ENCODE data around the gene LHFPL6.

LHFPL6 gene

DNA sequence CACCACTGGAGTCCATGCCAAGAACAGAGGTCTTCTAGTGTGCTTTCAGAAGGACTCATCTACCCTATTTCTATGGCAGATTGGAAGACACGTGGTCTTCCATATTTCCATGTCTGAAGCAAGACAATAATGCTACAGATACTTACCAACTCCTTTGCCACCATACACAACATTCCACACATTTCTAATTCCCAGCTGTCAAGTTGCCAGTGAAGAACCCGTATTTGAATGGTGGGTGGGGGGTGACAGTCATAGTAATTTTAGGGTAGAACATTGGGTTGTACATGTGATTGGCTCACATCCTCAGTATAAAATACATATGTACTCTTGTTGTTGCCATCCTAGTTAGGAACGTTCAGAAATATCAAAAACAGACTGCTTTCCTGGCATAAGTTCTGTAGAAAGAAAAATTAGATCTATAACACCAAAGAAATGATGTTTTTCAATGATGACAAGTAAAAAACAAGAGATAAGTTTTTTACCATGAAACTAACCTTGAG lies 69.3 kb downstream of the LHFPL6 start:
- TF ChIP-seq, protein P1, sequence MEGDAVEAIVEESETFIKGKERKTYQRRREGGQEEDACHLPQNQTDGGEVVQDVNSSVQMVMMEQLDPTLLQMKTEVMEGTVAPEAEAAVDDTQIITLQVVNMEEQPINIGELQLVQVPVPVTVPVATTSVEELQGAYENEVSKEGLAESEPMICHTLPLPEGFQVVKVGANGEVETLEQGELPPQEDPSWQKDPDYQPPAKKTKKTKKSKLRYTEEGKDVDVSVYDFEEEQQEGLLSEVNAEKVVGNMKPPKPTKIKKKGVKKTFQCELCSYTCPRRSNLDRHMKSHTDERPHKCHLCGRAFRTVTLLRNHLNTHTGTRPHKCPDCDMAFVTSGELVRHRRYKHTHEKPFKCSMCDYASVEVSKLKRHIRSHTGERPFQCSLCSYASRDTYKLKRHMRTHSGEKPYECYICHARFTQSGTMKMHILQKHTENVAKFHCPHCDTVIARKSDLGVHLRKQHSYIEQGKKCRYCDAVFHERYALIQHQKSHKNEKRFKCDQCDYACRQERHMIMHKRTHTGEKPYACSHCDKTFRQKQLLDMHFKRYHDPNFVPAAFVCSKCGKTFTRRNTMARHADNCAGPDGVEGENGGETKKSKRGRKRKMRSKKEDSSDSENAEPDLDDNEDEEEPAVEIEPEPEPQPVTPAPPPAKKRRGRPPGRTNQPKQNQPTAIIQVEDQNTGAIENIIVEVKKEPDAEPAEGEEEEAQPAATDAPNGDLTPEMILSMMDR (IDR thresholded peaks at IDR 0.05; ENCODE audit: low read depth, low read length, missing control alignments), result no peak
- no peak for DNase-seq (ENCODE audit: low read depth)
- no peak overlapping the region for H3K4me3 ChIP-seq (ENCODE audit: low read depth, low read length)

DNA sequence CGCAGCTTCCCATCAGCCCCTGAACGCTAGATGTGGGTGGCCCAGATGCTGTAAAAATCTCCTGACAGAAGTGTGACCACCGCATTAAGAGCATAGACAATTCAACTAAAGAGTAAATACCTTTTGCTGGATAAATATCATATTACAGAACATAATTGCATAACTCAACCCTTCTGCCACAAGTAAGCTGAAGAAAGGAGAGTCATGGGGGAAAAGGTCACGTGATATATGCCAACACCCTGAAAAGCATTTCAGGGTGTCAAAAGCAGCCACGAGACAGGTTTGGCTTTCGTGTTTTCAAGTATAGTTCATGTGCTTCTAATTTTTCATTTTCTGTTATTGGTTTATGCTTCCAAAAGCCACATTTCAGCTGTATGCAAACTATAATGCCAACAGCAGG lies 71.3 kb downstream of the LHFPL6 start:
- TF ChIP-seq, protein P1 (IDR thresholded peaks at IDR 0.05; ENCODE audit: low read depth, low read length, missing control alignments), result no peak
- H3K4me3 ChIP-seq (ENCODE audit: low read depth, low read length), result no peak overlapping the region
- DNase-seq (ENCODE audit: low read depth), result no peak

- no peak for DNase-seq (ENCODE audit: low read depth)
- no peak overlapping the region for H3K4me3 ChIP-seq (ENCODE audit: low read depth, low read length)
- TF ChIP-seq, protein P1 (IDR thresholded peaks at IDR 0.05; ENCODE audit: low read depth, low read length, missing control alignments), result no peak
These were observed 72.1 kb downstream of the LHFPL6 start for GRCh38 chr13:39530916-39531315.

DNA sequence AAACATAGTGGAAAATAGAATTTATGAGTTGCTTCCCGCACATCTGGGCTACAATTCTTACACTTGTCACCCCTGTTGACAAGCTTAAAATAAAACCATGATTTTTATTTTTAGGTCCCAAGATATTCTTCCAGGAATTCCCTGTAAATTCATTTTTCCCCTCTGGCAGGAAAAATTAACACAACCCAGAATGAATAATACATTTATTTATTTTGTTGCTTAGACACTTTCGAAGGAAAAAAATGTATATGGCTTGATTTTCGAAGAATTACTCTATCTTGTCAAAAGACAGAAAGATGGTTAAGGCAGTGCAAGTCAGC lies 74.4 kb downstream of the LHFPL6 start:
- TF ChIP-seq, protein P1 (IDR thresholded peaks at IDR 0.05; ENCODE audit: low read depth, low read length, missing control alignments), result no peak
- DNase-seq (ENCODE audit: low read depth), result no peak
- H3K4me3 ChIP-seq (ENCODE audit: low read depth, low read length), result no peak overlapping the region

DNA sequence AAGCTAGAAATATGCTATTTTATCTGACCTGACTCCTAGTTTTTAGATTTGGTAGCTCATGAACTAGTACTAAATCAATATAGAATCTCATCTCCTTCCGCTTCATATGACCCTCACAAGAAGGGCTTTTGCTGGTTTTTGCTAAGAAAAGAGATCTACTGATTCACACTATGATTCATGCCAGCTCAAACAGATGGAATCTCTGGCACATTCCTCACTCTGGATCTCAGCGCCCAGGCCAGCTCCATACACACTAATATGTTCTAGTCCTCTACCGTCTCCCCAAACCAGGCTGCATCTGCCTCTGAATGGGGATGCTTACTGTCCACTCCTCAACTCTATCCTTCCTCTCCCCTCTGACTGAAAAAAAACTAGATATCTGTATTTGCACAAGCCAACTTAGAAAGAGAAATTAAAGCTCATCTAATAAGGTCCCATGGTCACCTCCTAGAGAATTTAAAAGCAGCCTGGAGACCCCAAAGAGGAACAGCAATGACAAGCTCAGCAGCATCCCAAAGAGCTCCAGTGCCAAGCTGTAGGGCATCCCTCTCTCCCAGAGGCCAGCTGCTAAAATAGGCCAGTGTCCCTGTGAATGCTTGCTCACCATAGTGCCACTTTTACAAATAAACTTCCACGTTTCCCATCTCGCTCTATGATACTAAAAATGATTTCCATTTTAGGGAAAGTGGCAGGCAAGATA lies 74.9 kb downstream of the LHFPL6 start:
- no peak for DNase-seq (ENCODE audit: low read depth)
- TF ChIP-seq, protein P1 (IDR thresholded peaks at IDR 0.05; ENCODE audit: low read depth, low read length, missing control alignments), result no peak
- H3K4me3 ChIP-seq (ENCODE audit: low read depth, low read length), result no peak overlapping the region

GRCh38 chr13:39527301-39527700 lies 75.7 kb downstream of the LHFPL6 start:
- TF ChIP-seq, protein P1 (IDR thresholded peaks at IDR 0.05; ENCODE audit: low read depth, low read length, missing control alignments), result no peak
- no peak overlapping the region for H3K4me3 ChIP-seq (ENCODE audit: low read depth, low read length)
- DNase-seq (ENCODE audit: low read depth), result no peak

GRCh38 chr13:39526499-39526898 lies 76.5 kb downstream of the LHFPL6 start:
- DNase-seq (ENCODE audit: low read depth), result no peak
- H3K4me3 ChIP-seq (ENCODE audit: low read depth, low read length), result no peak overlapping the region
- TF ChIP-seq, protein P1 (IDR thresholded peaks at IDR 0.05; ENCODE audit: low read depth, low read length, missing control alignments), result no peak
